GM11168 (cell line): ENCODE data around the gene FOXN3.

Experiments
- in situ Hi-C: fragments of 300-500 bp; cut with MboI; formaldehyde crosslinking; loops from one replicate; pipeline ENCODE4 v1.12.0; 2022; ENCODE audit warnings: low sequenced_read_pairs; ENCODE audit not compliant: unreplicated experiment

The FOXN3 gene

DNA sequence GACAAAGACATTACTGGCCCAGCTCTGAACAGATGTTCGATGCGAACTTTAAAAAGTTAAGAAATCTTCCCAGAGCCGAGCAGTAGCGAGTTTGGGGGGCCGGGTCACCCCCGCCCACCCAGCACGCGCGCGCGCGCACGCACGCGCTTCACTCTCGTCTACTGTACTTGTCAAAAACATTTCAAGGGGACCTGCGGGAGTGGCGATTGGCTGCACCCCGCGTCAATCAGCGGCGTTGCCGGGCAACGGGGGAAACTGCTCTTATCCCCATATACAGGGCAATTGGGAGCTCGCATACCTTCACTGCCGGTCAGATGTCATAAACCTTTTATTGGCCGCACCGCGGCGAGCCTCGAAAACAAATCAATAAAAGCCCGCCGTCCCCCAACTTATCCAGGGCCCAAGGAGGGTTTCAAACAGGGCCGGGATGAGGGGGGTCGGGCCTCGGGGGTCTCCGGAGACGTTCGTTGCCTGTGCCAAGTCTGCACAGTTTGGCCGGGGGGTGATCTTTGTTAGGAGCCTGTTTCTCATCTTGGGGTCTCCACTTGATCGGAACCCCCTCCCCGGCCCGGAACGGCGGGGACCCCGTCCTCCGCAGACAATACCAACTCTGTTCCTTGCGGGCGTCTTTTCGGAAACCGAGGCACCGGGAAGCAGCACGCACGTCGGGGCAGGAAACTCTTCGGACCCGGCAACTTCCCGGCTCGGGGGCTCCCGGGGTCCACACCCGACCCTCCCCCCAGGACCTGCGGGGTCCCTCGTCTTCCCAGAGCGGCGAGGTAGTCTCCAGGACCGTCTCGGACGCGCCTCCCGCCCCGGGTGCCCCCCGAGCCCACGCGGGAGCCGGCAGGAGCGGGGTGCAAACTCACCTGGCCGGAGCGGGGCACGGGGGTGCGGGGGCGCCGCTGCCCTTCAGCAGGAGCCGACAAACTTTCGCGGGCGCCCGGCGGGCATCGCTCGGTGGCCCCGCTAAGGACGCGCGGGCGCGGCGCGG is 734 bp downstream of the FOXN3 start:
- in situ Hi-C loops, result loop anchor here (10.0 to 25.0 kb wide), 4 partner anchors 91 to 496 kb away; no protein-coding TSS in a partner anchor

DNA sequence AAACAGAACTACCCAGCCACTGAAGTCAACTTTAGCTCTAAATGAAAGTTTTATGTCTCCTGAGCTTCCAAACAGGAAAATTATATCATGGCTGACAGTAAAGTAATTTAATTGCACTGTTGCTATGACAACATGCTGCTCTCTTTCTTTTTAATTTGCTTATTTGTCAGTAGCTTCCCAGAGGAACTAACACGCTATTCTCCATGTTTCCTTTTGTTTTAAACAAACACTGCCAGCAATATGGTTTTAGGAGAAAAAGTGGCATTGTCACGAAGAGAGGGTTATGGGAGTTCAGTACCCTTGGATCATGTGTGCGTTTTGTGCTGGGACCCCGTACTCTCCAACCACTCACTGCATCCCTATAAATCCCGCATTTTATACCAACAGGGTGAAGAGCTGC is 1.9 kb downstream of the FOXN3 start:
- in situ Hi-C loops, result loop anchor here (10.0 to 25.0 kb wide), 4 partner anchors 90 to 497 kb away; no protein-coding TSS in a partner anchor

DNA sequence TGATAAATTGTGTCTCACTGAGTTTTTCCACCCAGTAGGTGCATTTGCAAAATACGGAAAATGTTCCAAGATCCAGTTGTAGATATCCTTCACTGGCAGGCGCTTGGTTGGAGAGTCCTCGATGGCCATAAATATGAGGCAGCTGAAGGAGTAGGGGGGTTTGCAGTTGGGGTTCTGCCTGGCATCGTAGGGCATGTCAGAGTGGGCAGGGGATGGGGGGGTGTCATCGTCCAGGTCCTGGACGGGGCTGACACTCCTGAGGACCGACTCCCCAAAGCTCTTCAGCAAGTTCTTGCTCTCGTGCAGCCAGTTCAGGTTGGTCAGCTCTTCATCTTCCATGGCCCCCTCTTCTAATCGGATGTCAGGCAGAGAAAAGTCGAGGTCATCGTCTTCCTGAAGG is 5.1 kb downstream of the FOXN3 start:
- in situ Hi-C loops, result loop anchor here (10.0 to 25.0 kb wide), 4 partner anchors 87 to 500 kb away; no protein-coding TSS in a partner anchor

DNA sequence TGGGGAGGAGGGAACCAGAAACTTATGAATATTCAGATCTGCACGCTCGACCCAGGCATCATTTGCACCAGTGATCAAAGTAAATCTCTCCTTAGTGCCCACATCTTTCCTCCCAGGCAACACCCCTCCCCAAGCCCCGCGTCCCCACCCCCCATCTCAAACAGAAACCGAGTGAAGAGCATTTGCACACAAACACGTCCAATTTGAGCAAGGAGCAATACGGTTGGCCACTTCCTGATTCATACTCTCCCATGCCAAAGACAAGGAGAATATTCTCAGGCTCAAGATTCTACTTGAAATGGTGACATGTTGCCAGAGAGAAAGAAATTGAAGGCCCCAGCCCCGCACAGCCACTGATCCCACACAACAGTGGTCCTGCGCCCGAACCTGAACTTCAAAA is 7.1 kb downstream of the FOXN3 start:
- in situ Hi-C loops, result loop anchor here (10.0 to 25.0 kb wide), 4 partner anchors 85 to 502 kb away; no protein-coding TSS in a partner anchor

DNA sequence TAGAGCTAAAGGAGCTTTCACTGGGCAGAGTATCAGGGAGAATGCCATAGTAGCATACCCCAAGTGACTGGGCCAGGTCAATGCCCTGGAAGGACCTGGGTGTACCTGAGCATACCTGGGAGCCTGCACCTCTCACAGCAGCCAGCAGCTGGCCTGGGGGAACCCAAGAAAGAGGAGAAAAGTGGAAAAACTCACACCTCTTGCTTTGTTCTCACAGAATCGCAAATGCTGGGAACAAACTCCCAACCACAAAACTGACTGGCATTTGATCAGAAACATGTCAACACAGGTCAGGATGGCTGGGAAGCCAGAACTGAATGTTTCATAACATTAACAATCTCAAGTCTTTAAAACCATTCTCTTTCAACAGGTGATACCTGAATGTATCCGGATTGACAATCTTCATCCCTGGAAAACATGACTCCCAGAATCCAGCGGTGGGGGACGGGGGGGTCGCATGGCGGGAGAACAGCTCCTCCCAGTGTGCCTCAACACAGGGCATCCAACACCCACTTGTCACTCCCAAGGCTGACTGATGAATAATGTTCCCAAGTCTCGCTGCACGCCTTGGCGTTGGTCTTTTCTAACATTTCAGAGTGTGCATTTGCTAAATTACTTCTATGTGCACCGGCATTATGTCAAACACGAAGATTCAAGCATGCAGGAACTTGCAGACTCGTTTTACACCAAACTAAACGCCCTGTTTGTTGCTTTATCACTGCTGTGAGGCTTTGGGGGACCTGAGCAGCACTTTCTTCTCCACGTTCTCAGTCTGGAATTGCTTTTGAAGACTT is 7.9 kb downstream of the FOXN3 start:
- in situ Hi-C loops, result loop anchor here (25.0 kb wide), 2 partner anchors 372 to 503 kb away; no protein-coding TSS in a partner anchor

DNA sequence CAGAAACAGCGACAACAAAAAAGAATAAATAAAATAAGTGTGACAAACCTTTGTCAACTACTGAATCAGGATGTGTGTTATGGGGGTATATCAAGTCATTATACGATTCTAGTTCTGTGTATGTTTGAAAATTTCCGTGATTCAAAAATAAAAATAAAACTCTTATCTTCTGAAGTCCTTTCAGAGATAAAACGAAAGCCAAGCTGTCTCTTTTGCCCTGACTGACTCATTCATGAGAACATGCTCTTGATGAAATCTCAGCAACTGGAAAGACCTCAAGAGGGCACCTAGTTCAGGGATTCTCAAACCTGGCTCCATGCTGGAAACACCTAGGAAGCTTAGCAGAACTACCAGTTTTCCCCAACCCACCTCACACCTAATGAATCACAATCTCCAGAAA is 9.2 kb downstream of the FOXN3 start:
- in situ Hi-C loops, result loop anchor here (25.0 kb wide), 2 partner anchors 371 to 504 kb away; no protein-coding TSS in a partner anchor

DNA sequence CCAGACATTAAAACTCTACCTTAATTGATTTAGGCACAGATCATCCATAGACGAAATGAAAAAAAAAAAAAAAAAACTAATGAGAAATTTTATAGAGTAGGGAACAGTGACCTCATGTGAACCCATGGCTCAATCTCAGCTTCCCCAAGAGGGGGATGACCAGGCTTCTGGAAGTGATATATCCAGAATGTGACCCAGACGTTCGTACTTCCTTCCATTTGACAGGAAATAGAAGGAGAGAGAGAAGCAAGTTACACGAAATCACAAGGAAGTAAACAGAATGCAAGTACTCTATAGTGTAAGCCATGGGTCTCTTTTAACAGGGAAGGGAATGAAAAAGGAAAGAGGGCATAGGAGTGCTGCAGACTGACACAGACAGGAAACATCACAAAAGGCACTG is 10.1 kb downstream of the FOXN3 start:
- in situ Hi-C loops, result loop anchor here (25.0 kb wide), 2 partner anchors 370 to 505 kb away; no protein-coding TSS in a partner anchor

DNA sequence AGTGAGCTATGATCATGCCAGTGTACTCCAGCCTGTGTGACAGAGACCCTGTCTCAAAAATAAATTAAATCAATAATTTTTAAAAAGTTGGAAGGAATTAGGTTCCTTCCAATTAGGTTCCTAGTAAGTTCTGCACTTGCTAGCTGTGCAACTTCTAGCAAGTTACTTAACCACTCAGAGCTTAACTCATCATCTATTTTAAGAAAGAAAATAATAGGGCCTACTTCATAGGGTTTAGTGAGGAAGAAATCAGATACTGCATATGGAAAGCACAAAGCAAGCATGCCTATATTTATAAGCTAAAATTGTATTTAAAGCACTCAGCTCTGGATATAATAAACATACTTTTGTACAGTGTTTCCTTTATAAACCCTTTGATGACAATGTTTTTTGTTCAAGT is 10.7 kb downstream of the FOXN3 start:
- in situ Hi-C loops, result loop anchor here (25.0 kb wide), 2 partner anchors 369 to 506 kb away; no protein-coding TSS in a partner anchor

DNA sequence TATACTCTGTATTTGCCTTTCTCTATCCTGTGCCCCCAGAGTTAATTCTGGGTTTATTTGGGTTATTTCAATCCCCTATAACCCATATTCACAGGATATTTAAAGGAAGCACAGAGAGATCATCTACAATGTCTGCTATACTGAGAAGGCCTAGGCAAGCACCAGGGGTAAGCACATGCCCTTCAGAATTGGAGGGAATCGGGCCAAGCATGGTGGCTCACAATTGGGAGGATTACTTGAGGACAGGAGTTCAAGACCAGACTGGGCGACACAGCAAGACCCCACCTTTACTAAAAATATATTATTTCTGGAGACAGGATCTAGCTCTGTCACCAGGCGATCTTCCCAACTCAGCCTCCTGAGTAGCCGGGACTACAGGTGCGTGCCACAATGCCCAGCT is 11.3 kb downstream of the FOXN3 start:
- in situ Hi-C loops, result loop anchor here (25.0 kb wide), 2 partner anchors 368 to 507 kb away; no protein-coding TSS in a partner anchor

DNA sequence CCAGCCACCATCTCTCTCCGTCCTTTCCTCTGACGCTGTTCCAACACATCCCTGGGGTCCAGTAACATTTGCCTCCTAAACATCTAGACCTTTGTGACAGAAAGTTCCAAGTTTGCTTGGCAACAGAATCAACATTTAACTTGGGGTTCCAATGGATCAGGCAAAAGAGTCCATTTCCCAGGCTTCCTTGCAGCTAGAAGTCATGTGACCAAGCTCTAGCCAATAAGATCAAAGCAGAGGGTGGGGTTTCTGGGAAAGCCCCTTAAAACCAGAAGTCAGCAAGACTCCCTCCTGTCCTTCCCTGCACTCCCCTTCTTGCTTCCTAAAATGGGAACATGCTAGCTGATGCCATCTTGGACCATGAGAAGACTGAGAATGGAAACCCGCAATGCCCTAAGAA is 14.7 kb downstream of the FOXN3 start:
- in situ Hi-C loops, result loop anchor here (25.0 kb wide), 2 partner anchors 365 to 510 kb away; no protein-coding TSS in a partner anchor

DNA sequence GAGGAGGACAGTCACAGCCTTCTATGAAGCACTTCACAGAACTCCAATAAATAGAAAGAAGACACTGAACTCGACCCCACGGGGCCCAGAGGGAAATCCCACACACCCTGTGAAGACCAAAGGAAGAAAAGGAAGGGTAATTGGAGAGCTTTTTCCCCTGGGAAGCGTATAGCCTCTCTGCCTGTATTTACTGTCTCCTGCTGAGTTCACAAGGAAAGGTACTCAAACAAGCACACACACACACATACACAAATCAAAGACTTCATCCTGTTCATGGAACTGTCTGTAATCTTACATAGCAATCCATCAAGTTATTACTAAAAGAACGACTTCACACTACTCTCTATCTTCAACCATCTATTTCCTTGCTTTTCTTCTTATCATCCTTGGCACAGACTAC is 15.3 kb downstream of the FOXN3 start:
- in situ Hi-C loops, result loop anchor here (25.0 kb wide), 2 partner anchors 364 to 511 kb away; no protein-coding TSS in a partner anchor

DNA sequence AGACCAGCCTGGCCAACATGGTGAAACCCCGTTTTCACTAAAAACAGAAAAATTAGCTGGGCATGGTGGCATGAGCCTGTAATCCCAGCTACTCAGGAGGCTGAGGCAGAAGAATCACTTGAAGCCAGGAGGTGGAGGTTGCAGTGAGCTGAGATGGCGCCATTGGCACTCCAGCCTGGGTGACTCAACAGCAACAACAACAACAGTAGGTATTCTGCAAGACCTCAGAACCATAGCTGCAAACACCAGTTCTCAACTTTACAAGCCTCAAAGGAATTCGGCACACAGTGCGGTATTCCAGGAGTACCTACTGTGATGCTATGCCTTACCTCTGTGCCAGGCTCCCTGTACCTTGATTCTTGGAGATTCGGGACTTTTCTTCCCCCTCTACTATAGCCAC is 15.8 kb downstream of the FOXN3 start:
- in situ Hi-C loops, result loop anchor here (25.0 kb wide), 2 partner anchors 364 to 511 kb away; no protein-coding TSS in a partner anchor

DNA sequence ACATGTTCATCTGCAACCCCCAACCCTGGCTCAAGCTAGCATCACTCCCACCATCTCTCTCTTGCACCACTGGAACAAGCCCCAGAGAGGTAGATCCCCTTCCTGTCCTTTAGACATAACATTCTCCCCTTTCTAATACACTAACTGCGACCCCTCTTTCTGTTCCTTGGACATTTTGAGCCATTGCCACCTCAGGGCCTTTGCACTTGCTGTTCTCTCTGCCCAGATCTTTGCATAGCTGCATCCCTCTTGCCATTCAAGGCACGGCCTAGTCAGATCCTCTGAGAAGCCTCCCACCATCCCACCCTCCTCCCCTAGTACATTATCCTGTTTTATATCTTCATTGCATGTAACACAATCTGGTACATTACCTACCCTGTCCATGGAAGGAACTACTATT is 16.5 kb downstream of the FOXN3 start:
- in situ Hi-C loops, result loop anchor here (25.0 kb wide), 2 partner anchors 363 to 512 kb away; no protein-coding TSS in a partner anchor

DNA sequence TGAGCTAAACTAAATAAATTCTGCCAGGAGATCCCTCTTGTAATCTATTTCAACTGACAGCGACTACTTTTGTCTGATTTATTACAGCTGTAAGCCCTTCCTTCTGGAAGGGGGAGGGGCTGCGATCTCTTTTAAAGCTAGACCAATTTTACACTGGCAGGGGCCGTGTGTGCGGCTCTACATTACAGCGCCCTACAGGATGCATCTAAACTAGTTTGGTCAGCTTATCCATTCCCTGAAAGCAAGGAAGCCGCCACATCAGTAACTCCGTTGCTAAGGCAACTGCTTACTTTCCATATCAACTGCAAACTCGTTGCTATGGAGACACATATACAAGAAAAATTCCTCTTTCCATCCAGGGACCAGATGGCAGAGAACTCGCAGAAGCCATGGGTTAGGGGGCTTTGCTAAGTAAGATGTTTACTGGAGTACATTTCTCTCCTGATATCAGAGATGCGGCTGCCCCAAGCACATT is 17.4 kb downstream of the FOXN3 start:
- in situ Hi-C loops, result loop anchor here (25.0 kb wide), 2 partner anchors 362 to 513 kb away; no protein-coding TSS in a partner anchor

DNA sequence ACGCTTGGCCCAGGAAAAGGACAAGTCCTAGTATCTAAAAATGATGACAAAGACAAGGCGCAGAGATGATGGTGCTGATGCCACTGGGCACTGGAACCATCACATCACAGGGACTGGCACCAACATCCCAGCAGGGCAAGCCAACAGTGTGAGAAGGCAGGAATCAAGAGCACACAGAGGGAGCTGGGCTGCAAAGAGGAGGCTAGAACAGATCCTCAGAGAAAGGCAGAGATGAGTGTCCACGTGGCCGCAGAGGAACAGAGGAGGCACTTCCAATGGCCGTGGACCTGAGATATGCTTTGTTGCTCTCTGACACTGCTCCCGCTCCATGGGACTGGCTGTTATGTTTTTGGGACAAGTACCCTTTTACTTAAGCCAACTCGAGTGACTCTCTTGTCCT is 17.9 kb downstream of the FOXN3 start:
- in situ Hi-C loops, result no loop called here

DNA sequence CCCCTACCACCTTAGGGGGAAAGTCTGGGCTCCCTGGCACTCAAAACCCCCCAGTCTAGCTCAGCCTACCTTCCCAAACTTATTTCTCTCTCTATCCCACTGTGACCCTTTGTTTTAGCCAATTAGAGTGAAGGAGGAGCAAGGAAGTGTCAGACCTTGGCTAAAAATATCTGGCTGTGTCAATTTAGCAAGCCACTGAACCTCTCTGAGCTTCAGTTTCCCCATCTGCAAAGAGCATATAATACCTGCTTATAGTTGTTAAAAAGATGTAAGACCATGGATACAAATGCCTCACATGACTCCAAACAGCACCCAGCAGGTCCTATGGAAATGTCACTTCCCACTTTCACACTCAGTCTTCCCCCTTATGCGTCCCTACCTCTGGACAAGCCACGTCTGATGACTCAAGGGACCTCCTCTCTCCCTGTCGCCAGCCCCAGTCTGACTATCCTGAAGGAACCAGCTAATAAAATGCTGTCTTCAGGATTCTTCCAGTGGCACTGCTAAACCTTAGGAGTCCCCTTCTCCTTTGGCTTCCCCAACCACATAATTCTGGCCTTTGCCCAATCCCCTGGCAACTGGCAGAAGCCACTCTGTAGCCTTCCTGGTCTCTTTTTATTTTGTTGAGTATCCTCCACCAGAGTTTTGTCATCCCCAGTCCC is 19.3 kb downstream of the FOXN3 start:
- in situ Hi-C loops, result no loop called here

DNA sequence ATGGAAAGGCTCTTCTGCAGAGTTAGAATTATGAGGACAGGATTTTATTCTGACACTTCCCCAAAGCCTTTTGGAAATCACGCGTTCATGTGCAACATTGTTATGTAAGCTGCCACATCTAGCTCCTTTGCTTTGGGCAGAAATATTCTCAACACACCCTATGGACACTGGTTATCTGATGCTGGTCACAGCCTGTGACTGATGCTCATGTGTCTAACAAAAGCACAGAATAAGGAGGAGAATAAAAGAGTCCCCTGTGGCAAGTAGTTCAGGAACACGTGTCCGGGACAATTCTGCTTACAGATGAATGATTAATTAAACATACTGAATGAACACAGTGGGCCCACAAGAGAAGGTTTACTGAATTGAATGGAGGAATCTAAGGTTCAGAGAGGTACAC is 22.1 kb downstream of the FOXN3 start:
- in situ Hi-C loops, result no loop called here

DNA sequence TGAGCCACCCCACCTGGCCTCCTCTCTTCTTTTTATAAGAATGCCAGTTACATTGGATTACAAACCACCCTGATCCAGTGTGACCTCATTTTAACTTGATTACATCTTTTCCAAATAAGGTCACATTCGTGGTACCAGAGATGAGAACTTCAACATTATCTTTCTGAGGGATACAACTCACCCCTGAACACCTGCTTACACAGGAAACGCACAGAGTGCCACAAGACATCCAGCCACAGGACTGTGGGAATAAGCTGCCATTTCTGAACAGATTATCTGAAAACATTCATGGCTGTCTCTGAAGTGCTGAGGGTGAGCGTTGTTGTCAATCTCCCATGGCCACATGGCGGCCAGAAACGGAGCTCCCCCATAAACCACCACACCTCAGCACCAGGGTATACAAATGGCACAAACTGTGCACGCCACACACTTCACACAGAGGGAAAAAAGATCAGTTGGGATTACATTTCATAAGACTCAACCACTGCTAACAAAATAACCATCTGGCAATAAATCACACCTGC is 23.7 kb downstream of the FOXN3 start:
- in situ Hi-C loops, result no loop called here

DNA sequence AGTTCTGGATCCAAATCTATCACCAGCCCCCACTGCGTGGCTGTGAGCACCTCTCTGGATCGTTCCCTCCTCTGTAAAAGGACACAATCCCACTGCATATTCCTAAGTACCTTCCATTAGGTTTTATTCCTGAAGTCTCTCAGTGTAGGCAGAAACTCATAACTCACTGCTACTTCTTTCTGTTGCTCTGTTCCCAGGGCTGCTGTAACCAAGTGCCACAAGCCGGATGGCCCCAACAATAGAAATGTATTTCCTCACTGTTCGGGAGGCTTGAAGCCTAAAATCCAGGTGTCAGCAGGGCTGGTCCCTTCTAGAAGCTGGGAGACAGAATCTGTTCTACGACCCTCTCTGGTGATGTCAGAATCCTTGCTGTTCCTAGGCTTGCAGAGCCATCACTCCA is 24.9 kb downstream of the FOXN3 start:
- in situ Hi-C loops, result no loop called here
